HG03064 (cell line): ENCODE data around the gene ABI3BP.
"Not testable (repeated sequence)": the region's sequence is repeated elsewhere in the genome, so short reads cannot be mapped to it uniquely, and the experiment has no call there.

Experiments
- ATAC-seq: cut with Tn5 transposase; IDR thresholded peaks from one replicate; pipeline ENCODE4 v1.9.1; 2021; ENCODE audit warnings: low read depth; ENCODE audit not compliant: unreplicated experiment

ABI3BP gene

DNA sequence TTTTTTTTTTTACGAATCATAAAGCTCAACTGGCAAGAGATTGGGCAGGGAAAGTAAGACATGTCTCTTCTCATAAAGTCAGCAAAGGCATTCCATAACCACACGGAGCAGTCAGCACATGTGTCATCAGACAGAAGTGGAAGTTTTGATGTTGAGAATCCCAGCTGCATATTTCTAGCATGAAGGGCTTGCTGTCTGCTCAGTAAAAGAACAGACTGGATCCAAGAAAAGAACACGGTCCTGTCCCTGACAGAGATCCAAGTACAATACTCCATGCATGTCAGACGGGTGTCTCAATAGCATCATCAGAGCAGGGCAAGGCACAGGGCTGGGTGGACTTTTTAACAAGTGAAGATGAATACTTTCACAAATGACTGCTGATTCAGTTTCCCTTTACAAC lies 38.2 kb downstream of the ABI3BP start:
- no peak for ATAC-seq

GRCh38 chr3:100954199-100954935 lies 38.9 kb downstream of the ABI3BP start:
- ATAC-seq = no peak

GRCh38 chr3:100953103-100953502 lies 40.1 kb downstream of the ABI3BP start:
- no peak for ATAC-seq

DNA sequence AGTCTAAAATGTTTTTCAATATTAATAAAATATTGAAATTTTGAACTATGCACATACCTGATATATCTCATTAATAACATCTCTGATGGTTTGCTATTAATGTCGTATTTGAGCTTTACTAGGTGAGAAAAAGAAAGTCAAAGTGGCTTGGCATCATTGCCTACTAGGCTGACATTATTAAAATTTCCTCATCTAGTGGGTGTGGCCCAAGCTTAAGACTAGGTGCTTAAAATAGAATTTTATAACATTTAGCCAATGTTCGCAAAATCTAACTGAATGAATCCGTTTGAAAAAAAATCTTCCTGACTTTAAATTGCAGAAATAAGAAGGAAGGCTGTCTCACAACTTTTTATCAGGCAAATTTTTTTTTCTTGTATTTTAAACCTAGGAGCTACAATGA lies 46.1 kb downstream of the ABI3BP start:
- no peak for ATAC-seq

GRCh38 chr3:100946096-100946495 lies 47.1 kb downstream of the ABI3BP start:
- not testable (repeated sequence) for ATAC-seq

GRCh38 chr3:100941451-100941850 lies 51.8 kb downstream of the ABI3BP start:
- ATAC-seq = no peak

- ATAC-seq = no peak
These were observed 52.2 kb downstream of the ABI3BP start for GRCh38 chr3:100941041-100941440.

DNA sequence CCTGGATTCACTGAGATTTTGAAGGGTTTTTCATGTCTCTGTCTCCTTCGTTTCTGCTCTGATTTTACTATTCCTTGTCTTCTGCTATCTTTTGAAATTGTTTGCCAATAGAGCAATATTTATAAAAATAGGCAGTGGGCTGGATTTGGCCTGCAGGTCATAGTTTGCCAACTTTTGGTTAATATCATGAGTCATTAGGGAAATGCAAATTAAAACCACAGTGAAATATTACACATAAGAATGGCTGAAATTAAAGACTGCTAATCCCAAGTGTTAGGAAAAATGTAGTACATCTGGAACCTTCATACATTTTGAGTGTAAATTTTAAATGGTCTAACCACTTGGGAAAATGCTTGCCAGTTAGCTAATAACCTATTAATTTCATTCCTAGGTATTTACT lies 56.3 kb downstream of the ABI3BP start:
- ATAC-seq = no peak

DNA sequence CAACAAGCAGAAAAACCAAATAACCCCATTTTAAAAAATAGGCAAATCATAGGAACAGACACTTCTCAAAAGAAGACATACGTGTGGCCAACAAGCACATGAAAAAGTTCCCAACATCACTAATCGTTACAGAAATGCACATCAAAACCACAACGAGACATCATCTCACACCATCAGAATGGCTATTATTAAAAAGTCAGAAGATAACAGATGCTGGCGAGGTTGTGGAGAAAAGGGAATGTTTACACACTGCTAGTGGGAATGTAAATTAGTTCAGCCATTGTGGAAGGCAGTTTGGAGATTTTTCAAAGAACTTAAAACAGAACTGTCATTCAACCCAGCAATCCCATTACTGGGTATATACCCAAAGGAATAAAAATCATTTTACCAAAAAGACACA lies 60.7 kb downstream of the ABI3BP start:
- no peak for ATAC-seq

DNA sequence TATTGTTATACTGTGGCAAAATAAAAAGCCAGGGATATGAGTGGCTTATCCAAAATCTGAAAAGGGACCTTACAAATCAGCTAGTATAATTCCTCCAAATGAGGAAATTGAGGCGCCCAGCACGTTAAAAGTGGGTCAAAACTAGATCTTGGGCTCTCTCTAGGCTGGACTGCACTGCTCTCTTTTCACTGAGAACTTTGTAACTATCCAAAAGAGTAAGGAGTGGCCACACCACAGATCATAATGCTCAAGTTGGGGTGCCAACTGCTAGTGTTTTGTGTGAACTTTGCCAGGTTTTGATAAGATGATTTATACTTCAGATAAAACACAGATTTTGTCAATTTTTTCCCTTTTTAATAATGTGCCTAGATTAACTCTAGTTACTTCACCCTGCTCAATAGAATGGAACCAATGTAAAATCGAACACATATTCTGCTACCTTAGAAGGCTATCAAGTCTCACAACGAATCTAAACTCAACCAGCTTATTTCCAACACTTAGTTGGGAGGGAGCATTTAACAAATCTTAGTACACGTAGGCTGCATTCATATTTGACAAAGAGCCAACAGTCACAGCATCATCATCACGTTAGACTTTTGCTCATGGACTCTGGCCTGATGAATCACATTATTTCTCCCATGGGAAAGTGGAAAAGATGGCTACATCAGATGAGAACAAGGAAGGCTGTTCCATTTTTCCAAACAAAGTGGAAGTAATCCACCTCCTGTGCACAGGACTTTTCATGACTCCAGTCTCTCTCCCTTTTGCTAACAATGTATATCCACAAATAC lies 64.4 kb downstream of the ABI3BP start:
- no peak for ATAC-seq

- ATAC-seq = no peak
These were observed 65.4 kb downstream of the ABI3BP start for GRCh38 chr3:100927775-100928174.

GRCh38 chr3:100915706-100916495 lies 77.3 kb downstream of the ABI3BP start:
- ATAC-seq = no peak

- no peak for ATAC-seq
These were observed 79.2 kb downstream of the ABI3BP start for GRCh38 chr3:100913870-100914648.

DNA sequence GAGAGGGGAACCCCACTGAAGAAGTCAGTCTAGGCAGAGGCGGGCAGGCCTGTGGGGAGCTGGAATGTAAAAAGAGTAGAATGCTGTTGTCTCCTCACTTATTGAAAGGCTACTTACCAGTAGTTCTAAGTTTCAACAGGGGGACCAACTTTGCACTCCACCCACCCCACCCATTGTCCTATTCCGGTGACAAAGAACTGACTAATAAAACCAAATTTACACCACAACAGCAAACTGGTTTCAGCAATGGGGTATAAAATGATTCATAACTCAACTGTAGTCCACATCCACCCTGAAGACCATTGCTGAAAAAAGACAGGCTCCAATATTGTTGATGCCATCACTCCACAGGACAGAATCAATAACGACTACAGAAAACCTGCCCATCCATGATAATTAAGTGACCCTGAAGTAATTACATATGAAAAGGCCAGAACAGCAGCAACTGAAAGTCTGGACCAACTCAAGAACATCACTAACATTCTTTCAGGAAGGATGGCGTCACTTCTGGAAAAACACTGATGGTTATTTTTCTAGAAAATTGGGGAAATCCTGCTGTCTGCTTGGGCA lies 80.2 kb downstream of the ABI3BP start:
- ATAC-seq = no peak

- no peak for ATAC-seq
These were observed 80.7 kb downstream of the ABI3BP start for GRCh38 chr3:100912571-100912970.

DNA sequence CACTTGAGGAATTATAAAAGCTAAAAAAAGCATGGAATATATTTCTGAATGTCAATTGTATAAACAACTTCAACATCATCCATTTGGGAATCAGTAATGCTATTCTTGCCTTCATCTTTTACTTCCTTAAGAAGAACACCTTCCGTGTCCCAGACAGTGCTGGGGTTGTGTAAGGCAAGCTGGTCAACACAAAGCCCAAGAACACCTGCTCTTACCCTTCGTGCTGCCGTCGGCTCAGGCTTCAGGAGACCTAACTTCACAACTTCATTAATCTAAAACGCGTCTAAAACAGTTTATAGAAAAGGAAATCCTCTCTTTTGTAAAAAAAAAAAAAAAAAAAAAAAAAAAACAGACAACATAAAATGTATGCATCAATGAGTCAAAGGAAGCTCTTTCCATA lies 81.3 kb downstream of the ABI3BP start:
- no peak for ATAC-seq

- no peak for ATAC-seq
These were observed 82.2 kb downstream of the ABI3BP start for GRCh38 chr3:100910986-100911385.

DNA sequence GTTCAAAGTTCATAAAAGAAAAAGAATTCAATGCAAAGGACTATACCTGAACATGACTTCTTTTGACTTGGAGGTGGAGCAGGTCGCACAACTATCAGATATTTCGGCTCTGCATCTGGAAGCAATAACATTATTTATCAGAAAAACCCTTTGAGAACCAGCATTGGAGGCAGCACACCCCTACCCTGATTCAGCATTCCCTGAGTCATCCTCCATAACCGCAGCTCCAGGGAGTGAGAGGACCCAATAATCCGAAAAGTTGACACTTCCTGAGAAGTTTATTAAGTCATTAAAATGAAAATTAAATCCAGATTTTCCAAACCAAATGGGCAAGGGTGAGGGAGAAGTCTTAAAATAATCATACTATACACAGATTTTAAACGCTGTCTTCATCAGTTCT lies 90.6 kb downstream of the ABI3BP start:
- ATAC-seq = no peak

DNA sequence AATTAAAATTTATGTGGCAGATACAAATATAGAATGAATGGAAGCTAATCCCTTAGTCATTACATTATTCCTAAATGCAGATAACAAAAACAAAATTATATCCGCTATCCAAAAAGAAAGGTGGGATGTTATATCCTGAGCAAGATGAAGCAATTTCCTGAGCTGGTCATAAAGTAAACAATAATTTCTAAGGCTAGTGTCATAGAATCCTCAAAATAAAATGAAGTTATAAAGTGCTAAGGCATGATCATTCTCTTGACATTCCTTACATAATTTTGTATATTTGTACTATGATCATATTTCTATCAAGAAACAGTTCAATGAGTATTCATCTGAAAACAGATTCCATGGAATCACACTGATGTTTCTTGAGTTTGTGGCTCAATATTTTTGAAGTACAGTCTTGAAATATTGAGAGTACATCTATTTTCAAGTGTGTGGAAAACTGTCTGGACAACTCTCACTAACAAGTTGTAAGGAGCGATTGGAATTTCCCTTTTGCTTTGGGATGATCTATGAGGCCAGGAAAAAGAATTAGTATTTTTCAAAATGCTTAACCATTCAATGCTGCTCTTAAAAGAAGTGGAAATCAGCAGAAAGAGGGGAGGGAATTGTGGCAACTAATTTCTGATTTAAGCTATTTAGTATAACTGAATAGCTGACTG lies 92.4 kb downstream of the ABI3BP start:
- no peak for ATAC-seq
